K562 (cell line): ENCODE measurements around the gene RCOR3. TPM values are rescaled to one million over a fixed set of nuclear protein-coding genes. Genes with fewer than 3 reads are reported as not detected.

Source experiments
- ATAC-seq: fragments of 200-7000 bp; cut with Tn5 transposase; 3 replicates; pipeline ENCODE4 v1.9.1; 2020; ENCODE audit warnings: moderate library complexity
- BruUV-seq: library from RNA; stranded (reverse); fragments of 400-500 nt; replicated peaks from 2 replicates; lab custom pipeline; 2021; lab: Mats Ljungman, UMichigan
- CTCF ChIA-PET: fragments of 300-600 bp; formaldehyde crosslinking; extraction: SDS; loops from one replicate; lab custom pipeline; 2021; ENCODE audit warnings: low intra/inter-chr PET ratio; lab: Yijun Ruan, JAX
- POLR2A ChIA-PET: fragments of 300-600, 350-650 bp; sonication (Branson Sonifier 250); formaldehyde crosslinking; extraction: SDS; loops from one replicate; lab custom pipeline; 2021; ENCODE audit warnings: antibody characterized with exemption, inconsistent platforms; lab: Yijun Ruan, JAX
- DNase-seq, 4 experiments: peaks; one replicate each; pipeline versions ENCODE4 v3.0.0 to v3.0.0-alpha.2; 2011 to 2018; ENCODE audit warnings: low spot score in 3 of 4, mixed read lengths in 3 of 4; ENCODE audit errors: extremely low read depth in 1 of 4
- FAIRE-seq: peaks from 2 replicates; lab custom pipeline; 2011; peaks lifted over from hg19 to GRCh38; lab: Jason Lieb, UNC
- H2AFZ ChIP-seq: 2 replicates; pipeline ENCODE4 v1.6.0; 2011; ENCODE audit warnings: low read depth, low read length, control low read depth, inconsistent platforms
- H3K27ac ChIP-seq: fragments of 200-600 bp; 3 replicates; pipeline ENCODE4 v1.8.0; 2011; ENCODE audit warnings: low read depth, mild to moderate bottlenecking, control low read depth, inconsistent platforms, low read length, moderate library complexity, mixed read lengths; ENCODE audit errors: extremely low read depth
- H3K27me3 ChIP-seq, 2 experiments: fragments of 300-600 bp in 1 of 2; 2 replicates in 1 of 2; 3 replicates in 1 of 2; pipeline versions ENCODE4 v1.6.0 to v1.8.0; 2011; ENCODE audit warnings: inconsistent platforms in 2 of 2, low read length in 2 of 2, mild to moderate bottlenecking in 1 of 2, mixed read lengths in 1 of 2, moderate library complexity in 1 of 2; ENCODE audit not compliant: control insufficient read depth in 2 of 2, insufficient read depth in 2 of 2
- H3K36me3 ChIP-seq: fragments of 300-600 bp; 3 replicates; pipeline ENCODE4 v1.8.0; 2011; ENCODE audit warnings: mild to moderate bottlenecking, low read length, inconsistent platforms; ENCODE audit not compliant: control insufficient read depth, insufficient read depth
- H3K4me1 ChIP-seq, 2 experiments: fragments of 200-600 bp in 1 of 2; replicated peaks in 1 of 2; 2 replicates in 1 of 2; 3 replicates in 1 of 2; pipeline versions ENCODE4 v1.5.1 to v1.8.0; 2011; ENCODE audit warnings: inconsistent platforms in 2 of 2, low read length in 2 of 2, mild to moderate bottlenecking in 1 of 2, mixed read lengths in 1 of 2, moderate library complexity in 1 of 2; ENCODE audit not compliant: control insufficient read depth in 2 of 2, insufficient read depth in 2 of 2
- H3K4me2 ChIP-seq: 2 replicates; pipeline ENCODE4 v1.6.1; 2011; ENCODE audit warnings: low read length, control low read depth, inconsistent platforms, mixed read lengths; ENCODE audit not compliant: insufficient read depth
- H3K4me3 ChIP-seq: fragments of 200-600 bp; sonication (generic), shearing (Covaris generic); 2 replicates; pipeline ENCODE4 v1.5.1; 2016; ENCODE audit warnings: control low read depth, inconsistent platforms
- H3K79me2 ChIP-seq: fragments of 200-600 bp; 3 replicates; pipeline ENCODE4 v1.8.0; 2011; ENCODE audit warnings: low read length, inconsistent platforms; ENCODE audit not compliant: control insufficient read depth, insufficient read depth
- H3K9ac ChIP-seq, 2 experiments: 2 replicates each; pipeline versions ENCODE4 v1.6.0 to v1.6.1; 2011; ENCODE audit warnings: low read depth in 2 of 2, low read length in 2 of 2, control low read depth in 1 of 2, inconsistent platforms in 1 of 2, mild to moderate bottlenecking in 1 of 2, mixed read lengths in 1 of 2; ENCODE audit not compliant: insufficient read depth in 1 of 2
- H3K9me1 ChIP-seq: one replicate; pipeline ENCODE4 v1.6.0; 2011; ENCODE audit warnings: inconsistent platforms, mild to moderate bottlenecking, low read length, moderate library complexity; ENCODE audit not compliant: control insufficient read depth, insufficient read depth
- H3K9me3 ChIP-seq: replicated peaks from 2 replicates; pipeline ENCODE4 v1.5.1; 2011; ENCODE audit warnings: low read depth, low read length, inconsistent platforms; ENCODE audit not compliant: control insufficient read depth, insufficient read depth
- H4K20me1 ChIP-seq: replicated peaks from 2 replicates; pipeline ENCODE4 v1.6.1; 2011; ENCODE audit warnings: low read length, inconsistent platforms, mixed read lengths; ENCODE audit not compliant: control insufficient read depth, insufficient read depth
- ARHGAP35 ChIP-seq: fragments of 450-650 bp; IDR thresholded peaks from 2 replicates; pipeline ENCODE4 v1.6.1; 2018; ENCODE audit not compliant: partially characterized antibody
- CBX1 ChIP-seq: sonication (generic); IDR thresholded peaks from 2 replicates; pipeline ENCODE4 v1.6.1; 2016; ENCODE audit warnings: antibody characterized with exemption, low read depth, mild to moderate bottlenecking
- CBX3 ChIP-seq, 2 experiments: IDR thresholded peaks; 1 replicate in 1 of 2; 2 replicates in 1 of 2; pipeline ENCODE4 v1.6.1; 2012; ENCODE audit warnings: inconsistent platforms in 2 of 2, low read length in 2 of 2, borderline replicate concordance in 1 of 2, control low read depth in 1 of 2
- FOXA1 ChIP-seq: fragments of 450-650 bp; IDR thresholded peaks from 2 replicates; pipeline ENCODE4 v1.6.1; 2016; ENCODE audit warnings: mild to moderate bottlenecking, borderline replicate concordance
- FOXJ3 ChIP-seq: sonication (generic); formaldehyde crosslinking; IDR thresholded peaks from 2 replicates; pipeline ENCODE4 v1.4.0; 2020; ENCODE audit warnings: mild to moderate bottlenecking, missing genetic modification reagents
- MAFK ChIP-seq: IDR thresholded peaks from 2 replicates; pipeline ENCODE4 v1.6.1; 2011; ENCODE audit warnings: low read length, improper control_type of control experiment
- NFE2 ChIP-seq: IDR thresholded peaks from 2 replicates; pipeline ENCODE4 v1.6.1; 2014; ENCODE audit warnings: antibody characterized with exemption, low read depth
- SRSF7 ChIP-seq: fragments of 200-400 bp; formaldehyde crosslinking; optimal IDR thresholded peaks from 2 replicates; pipeline ENCODE3; 2017; ENCODE audit warnings: mild to moderate bottlenecking, low read depth, low read length
- ZNF124 ChIP-seq: sonication (generic); formaldehyde crosslinking; IDR thresholded peaks from 2 replicates; pipeline ENCODE4 v1.8.1; 2022; ENCODE audit warnings: missing genetic modification reagents
- WGBS: fragments of 100-300 bp; shearing (Covaris generic); methylation state at CpG from one replicate; pipeline ENCODE4 v1.1.6; 2016; ENCODE audit warnings: low coverage, mixed read lengths; ENCODE audit not compliant: insufficient coverage; ENCODE audit errors: missing lambda C conversion rate; 5-methylcytosine and 5-hydroxymethylcytosine counted together
- in situ Hi-C: fragments of 300-500 bp; cut with MboI; formaldehyde crosslinking; loops from 4 replicates; pipeline ENCODE4 v1.15.0; 2018; ENCODE audit warnings: inconsistent platforms, mixed read lengths
- intact Hi-C: fragments of 100-400 bp; cut with micrococcal nuclease; formaldehyde crosslinking; loops from 2 replicates; pipeline ENCODE4 v1.14.2; 2022
- polyA plus RNA-seq, 8 experiments: library from polyadenylated mRNA; depleted of rRNA in 4 of 8; stranded (reverse) in 5 of 8; unstranded in 3 of 8; fragments of >200 nt; fragmentation: Nextera tagmentation in 2 of 8; fragmentation: Illumina TruSeq in 1 of 8; extraction: Ambion mirVana in 2 of 8; extraction: Trizol in 1 of 8; gene quantifications; 2 replicates each; pipeline versions ENCODE4 v1.2.1 to v1.2.3, GENCODE V29; 2011 to 2014; ENCODE audit warnings: inconsistent platforms in 1 of 8, missing spikeins in 1 of 8
- total RNA-seq, 7 experiments: library from RNA; depleted of rRNA in 6 of 7; stranded (reverse); fragments of >200 nt in 6 of 7; fragmentation: Illumina TruSeq in 2 of 7; extraction: Trizol in 2 of 7; gene quantifications; 2 replicates each; pipeline versions ENCODE4 v1.2.1 to v1.2.3, GENCODE V29; 2011 to 2021; ENCODE audit warnings: low replicate concordance in 1 of 7
- TF ChIP-seq, protein P1 (sequence below), 2 experiments: fragments of 250-450 bp in 1 of 2; fragments of 450-650 bp in 1 of 2; sonication (Bioruptor Pico) in 1 of 2; IDR thresholded peaks; 2 replicates each; pipeline versions ENCODE4 v1.6.1 to v1.8.0; 2016 to 2021; ENCODE audit warnings: mild to moderate bottlenecking in 2 of 2, moderate library complexity in 2 of 2, missing compliant biosample characterization in 1 of 2, missing genetic modification characterization in 1 of 2
- TF ChIP-seq, protein P2 (sequence below): fragments of 250-450 bp; sonication (Bioruptor Pico); IDR thresholded peaks from 2 replicates; pipeline ENCODE4 v1.5.0; 2021
- TF ChIP-seq, protein P3 (sequence below): fragments of 250-450 bp; sonication (Bioruptor Pico); IDR thresholded peaks from 2 replicates; pipeline ENCODE4 v1.4.0; 2020; ENCODE audit warnings: mild to moderate bottlenecking, moderate library complexity
- TF ChIP-seq, protein P4 (sequence below): fragments of 250-450 bp; sonication (Bioruptor Pico); IDR thresholded peaks from 2 replicates; pipeline ENCODE4 v1.6.1; 2021; ENCODE audit warnings: mild to moderate bottlenecking
- TF ChIP-seq, protein P5 (sequence below): fragments of 250-450 bp; sonication (Bioruptor Pico); IDR thresholded peaks from 2 replicates; pipeline ENCODE4 v1.5.0; 2020; ENCODE audit warnings: mild to moderate bottlenecking

Gene RCOR3
- total and polyA plus RNA-seq, 9 of the 15 experiments (the other 6 are each of a cell fraction or from before 2014, with no cell fraction given), result 9.7 to 42.7 (median 29.5) TPM

DNA sequence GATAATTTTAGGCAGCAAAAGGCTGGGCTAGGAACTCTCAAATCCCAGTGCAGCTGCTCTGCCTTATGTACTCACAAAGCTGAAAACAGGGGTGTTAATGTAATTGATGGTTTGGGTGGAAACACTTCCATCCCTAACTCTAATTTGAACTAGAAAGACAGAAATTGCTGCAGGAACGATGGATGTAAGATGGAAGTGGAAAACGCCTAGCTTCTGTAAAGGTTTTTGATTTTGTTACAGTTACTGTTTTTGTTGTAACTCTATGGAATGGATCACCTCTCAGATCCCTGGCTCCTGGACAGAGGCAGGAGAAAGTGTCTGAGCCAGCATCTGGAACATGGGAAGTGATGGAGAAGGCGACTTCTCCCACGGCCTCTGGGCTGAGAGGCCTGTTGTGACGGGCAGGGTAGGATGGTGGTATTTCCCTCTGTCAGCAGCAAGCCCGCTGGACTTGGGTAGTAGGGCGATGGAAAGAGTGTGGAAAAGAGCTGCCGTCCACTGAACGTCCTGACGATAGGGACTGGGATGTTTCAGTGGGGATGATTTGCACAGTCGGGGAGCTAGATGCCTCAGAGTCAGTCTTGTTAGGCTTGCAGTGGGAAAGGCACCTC, 69.0 kb downstream of the RCOR3 start (continued):
- TF ChIP-seq, protein P1, sequence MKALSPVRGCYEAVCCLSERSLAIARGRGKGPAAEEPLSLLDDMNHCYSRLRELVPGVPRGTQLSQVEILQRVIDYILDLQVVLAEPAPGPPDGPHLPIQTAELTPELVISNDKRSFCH (CRISPR knock-in tag; IDR thresholded peaks at IDR 0.05), result no peak
- TF ChIP-seq, protein P1 (tag; IDR thresholded peaks at IDR 0.05), result peak; percentile 21; the same call in 1 of the 2 replicates
- TF ChIP-seq ARHGAP35, result no peak
- TF ChIP-seq CBX3 (IDR thresholded peaks at IDR 0.05; ENCODE audit: borderline replicate concordance in 1 of 2, low read length in 2 of 2), result peak in 1 of 2 experiments; percentile 87; a peak in 1 of 3 replicates

DNA sequence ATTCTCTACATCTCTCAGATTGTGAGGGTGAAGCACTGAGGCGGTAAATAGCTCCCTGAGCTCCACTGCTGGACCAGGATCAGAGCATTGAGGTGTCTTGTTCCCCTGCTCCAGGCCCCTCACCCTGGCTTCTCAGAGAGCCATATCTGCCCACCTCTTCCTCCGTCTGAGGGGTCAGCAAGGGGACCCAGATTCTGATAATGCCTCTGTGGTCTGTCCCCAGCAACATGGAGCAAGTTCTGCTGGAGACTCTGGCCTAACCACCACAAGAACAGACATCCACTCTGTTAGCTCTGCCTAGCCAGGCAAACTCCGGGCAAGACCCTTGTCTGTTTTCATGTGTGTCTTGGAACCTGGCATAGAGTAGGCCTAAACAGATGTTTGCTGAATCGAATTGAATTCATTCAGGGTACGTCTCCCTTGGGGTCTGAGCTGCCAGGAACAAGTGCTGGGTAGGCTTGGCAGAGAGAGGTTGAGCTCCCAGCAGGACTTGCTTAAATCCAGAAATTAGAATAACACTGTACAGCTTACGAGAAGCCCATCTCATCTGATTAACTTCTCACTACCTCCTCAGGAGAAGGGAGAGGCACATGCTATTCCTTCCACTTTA, 69.8 kb downstream of the RCOR3 start:
- Histone ChIP-seq H3K9ac (peak overlapping the region in 1 of 2 experiments; percentile 31; a peak in 1 of 4 replicates), H4K20me1 (0 out of 2 replicates have a peak, but pooled peaks cover 3% of the 10 kb centered on the region), H3K27me3 (no peaks in the 10 kb centered on the region; a peak in 1 of 5 replicates), H2AFZ (no peak overlapping the region), H3K4me2 (no peak overlapping the region), H3K27ac (no peak overlapping the region), H3K4me1 (peaks cover 27 to 28% of the 10 kb centered on the region in 2 experiments), H3K79me2 (no peaks in the 10 kb centered on the region), H3K36me3 (no peaks in the 10 kb centered on the region), H3K9me3 (no peaks in the 10 kb centered on the region), H3K9me1 (no peaks in the 10 kb centered on the region), H3K4me3 (no peak overlapping the region)
- no peak for DNase-seq
- ChIA-PET POLR2A (interaction anchor here (0.6 to 2.1 kb wide), 9 partner anchors 10 to 195 kb away, joined by 3 to 7 read pairs (median 4); no protein-coding TSS in a partner anchor), CTCF (no interaction called here)
- in situ Hi-C loops (loop anchor here (10.0 kb wide), 1 partner anchor 326 kb away; no protein-coding TSS in a partner anchor), intact Hi-C loops (no loop called here)
- no peak for ATAC-seq
- no peak for FAIRE-seq
- WGBS, result 75% methylated on average over 6 of the region's 6 CpGs
- BruUV-seq, result no TSS peak
- TF ChIP-seq SRSF7 (no peak), CBX1 (no peak), MAFK (no peak), NFE2 (no peak), FOXJ3 (CRISPR knock-in tag) (no peak), ZNF124 (CRISPR knock-in tag) (no peak), FOXA1 (no peak)
- TF ChIP-seq, protein P2, sequence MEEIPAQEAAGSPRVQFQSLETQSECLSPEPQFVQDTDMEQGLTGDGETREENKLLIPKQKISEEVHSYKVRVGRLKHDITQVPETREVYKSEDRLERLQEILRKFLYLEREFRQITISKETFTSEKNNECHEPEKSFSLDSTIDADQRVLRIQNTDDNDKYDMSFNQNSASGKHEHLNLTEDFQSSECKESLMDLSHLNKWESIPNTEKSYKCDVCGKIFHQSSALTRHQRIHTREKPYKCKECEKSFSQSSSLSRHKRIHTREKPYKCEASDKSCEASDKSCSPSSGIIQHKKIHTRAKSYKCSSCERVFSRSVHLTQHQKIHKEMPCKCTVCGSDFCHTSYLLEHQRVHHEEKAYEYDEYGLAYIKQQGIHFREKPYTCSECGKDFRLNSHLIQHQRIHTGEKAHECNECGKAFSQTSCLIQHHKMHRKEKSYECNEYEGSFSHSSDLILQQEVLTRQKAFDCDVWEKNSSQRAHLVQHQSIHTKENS, result no peak
- TF ChIP-seq, protein P3, sequence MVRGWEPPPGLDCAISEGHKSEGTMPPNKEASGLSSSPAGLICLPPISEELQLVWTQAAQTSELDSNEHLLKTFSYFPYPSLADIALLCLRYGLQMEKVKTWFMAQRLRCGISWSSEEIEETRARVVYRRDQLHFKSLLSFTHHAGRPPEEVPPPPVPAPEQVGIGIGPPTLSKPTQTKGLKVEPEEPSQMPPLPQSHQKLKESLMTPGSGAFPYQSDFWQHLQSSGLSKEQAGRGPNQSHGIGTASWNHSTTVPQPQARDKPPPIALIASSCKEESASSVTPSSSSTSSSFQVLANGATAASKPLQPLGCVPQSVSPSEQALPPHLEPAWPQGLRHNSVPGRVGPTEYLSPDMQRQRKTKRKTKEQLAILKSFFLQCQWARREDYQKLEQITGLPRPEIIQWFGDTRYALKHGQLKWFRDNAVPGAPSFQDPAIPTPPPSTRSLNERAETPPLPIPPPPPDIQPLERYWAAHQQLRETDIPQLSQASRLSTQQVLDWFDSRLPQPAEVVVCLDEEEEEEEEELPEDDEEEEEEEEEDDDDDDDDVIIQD, result no peak
- TF ChIP-seq, protein P4, sequence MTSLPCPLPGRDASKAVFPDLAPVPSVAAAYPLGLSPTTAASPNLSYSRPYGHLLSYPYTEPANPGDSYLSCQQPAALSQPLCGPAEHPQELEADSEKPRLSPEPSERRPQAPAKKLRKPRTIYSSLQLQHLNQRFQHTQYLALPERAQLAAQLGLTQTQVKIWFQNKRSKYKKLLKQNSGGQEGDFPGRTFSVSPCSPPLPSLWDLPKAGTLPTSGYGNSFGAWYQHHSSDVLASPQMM (CRISPR knock-in tag), result no peak
- TF ChIP-seq, protein P5, sequence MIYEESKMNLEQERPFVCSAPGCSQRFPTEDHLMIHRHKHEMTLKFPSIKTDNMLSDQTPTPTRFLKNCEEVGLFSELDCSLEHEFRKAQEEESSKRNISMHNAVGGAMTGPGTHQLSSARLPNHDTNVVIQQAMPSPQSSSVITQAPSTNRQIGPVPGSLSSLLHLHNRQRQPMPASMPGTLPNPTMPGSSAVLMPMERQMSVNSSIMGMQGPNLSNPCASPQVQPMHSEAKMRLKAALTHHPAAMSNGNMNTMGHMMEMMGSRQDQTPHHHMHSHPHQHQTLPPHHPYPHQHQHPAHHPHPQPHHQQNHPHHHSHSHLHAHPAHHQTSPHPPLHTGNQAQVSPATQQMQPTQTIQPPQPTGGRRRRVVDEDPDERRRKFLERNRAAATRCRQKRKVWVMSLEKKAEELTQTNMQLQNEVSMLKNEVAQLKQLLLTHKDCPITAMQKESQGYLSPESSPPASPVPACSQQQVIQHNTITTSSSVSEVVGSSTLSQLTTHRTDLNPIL (CRISPR knock-in tag), result no peak
